Subcutaneous adipose tissue (tissue), 4 donors: ENCODE results near the gene SFXN4. TPM values are rescaled to one million over a fixed set of nuclear protein-coding genes. Genes with fewer than 3 reads are reported as not detected.

Experiments
- total RNA-seq, 4 donors: library from RNA; depleted of rRNA; stranded (reverse); fragments of >200 nt; gene quantifications; one replicate each; pipeline ENCODE4 v1.1.0, GENCODE V29; 2016
- TF ChIP-seq, protein P1 (sequence below): fragments of 450-650 bp; IDR thresholded peaks from one replicate; pipeline ENCODE4 v1.5.1; 2016; ENCODE audit warnings: low read depth, mild to moderate bottlenecking, control low read depth, antibody characterized with exemption, moderate library complexity

SFXN4 gene
- total RNA-seq, 4 donors from 2014 or later, result 14.5 to 20.0 (median 16.2) TPM

DNA sequence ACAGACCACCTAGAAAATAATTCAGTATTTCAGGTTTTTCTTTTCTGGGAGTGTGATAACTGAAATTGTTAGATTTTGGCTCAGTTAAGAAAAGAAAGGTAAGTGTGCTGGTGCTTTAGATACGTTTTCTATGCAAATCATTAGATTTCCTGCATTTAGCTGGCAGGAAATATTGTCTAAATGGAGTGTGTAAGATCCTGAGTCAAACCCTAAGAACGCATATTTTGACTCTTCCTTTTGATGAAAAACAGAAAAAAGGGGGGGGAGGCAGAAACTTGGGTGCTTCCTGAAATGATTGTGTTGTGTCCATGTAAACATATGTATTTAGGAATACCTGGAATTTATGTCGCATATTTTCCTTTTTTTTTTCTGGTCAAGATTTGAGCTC, 43.0 kb upstream of the SFXN4 start:
- TF ChIP-seq, protein P1, sequence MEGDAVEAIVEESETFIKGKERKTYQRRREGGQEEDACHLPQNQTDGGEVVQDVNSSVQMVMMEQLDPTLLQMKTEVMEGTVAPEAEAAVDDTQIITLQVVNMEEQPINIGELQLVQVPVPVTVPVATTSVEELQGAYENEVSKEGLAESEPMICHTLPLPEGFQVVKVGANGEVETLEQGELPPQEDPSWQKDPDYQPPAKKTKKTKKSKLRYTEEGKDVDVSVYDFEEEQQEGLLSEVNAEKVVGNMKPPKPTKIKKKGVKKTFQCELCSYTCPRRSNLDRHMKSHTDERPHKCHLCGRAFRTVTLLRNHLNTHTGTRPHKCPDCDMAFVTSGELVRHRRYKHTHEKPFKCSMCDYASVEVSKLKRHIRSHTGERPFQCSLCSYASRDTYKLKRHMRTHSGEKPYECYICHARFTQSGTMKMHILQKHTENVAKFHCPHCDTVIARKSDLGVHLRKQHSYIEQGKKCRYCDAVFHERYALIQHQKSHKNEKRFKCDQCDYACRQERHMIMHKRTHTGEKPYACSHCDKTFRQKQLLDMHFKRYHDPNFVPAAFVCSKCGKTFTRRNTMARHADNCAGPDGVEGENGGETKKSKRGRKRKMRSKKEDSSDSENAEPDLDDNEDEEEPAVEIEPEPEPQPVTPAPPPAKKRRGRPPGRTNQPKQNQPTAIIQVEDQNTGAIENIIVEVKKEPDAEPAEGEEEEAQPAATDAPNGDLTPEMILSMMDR, result no peak

DNA sequence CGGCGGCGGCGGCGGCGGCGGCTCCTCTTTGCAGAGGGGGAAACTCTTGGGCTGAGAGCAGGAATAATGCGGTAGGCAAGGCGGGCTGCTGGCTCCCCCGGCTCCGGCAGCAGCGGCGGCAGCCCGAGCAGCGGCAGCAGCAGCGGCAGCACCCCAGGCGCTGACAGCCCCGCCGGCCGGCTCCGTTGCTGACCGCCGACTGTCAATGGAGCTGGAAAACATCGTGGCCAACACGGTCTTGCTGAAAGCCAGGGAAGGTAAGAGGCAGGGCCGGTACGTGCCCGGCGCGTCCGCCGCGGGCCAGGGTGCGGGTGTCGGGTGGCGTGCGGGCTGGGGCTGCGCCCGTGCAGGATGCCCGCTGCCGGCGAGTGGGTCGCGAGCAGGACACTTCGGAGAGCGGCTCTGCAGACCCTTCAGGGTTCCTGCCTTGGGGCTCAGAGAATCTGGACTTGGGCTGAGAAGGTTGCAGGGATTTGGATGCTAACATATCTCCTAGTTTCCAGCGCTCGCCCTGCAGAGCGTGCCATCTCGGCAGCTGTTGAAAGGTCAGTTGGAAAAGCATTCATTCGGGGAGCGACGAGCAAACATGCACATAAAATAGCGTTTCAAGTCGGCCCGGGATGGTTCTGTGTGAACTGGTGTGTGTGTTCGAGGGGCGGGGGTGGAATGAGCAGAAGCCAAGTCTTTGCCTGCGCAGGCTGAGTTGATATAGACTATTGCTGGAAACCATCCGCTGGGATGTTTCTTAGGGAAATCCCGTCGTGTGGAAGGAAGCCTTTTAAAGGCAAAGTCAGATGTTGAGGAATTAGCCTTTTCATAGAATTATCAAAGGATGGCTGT, 42.4 kb upstream of the SFXN4 start:
- TF ChIP-seq, protein P1, result no peak

DNA sequence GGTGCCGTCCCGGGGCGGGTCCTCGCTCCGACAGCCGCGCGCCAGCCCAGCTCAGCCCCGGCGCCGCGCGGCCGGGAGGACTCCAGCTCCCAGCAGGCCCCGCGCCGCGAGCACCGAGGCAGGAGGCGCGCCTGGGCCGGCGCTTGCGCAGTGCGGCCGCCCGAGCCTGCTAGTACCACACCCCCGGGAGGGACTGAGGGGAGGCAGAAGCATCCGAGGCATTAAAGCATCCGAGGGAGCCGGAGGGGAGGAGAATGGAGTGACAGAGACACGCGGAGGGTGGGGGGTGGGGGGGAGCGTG, 41.8 kb upstream of the SFXN4 start, which contains the start of gene GRK5:
Gene GRK5, plus strand, starts transcription at position 206 of the 301 bp plus-strand sequence. CDS start 347 bp downstream, outside the sequence.
- TF ChIP-seq, protein P1, result no peak

DNA sequence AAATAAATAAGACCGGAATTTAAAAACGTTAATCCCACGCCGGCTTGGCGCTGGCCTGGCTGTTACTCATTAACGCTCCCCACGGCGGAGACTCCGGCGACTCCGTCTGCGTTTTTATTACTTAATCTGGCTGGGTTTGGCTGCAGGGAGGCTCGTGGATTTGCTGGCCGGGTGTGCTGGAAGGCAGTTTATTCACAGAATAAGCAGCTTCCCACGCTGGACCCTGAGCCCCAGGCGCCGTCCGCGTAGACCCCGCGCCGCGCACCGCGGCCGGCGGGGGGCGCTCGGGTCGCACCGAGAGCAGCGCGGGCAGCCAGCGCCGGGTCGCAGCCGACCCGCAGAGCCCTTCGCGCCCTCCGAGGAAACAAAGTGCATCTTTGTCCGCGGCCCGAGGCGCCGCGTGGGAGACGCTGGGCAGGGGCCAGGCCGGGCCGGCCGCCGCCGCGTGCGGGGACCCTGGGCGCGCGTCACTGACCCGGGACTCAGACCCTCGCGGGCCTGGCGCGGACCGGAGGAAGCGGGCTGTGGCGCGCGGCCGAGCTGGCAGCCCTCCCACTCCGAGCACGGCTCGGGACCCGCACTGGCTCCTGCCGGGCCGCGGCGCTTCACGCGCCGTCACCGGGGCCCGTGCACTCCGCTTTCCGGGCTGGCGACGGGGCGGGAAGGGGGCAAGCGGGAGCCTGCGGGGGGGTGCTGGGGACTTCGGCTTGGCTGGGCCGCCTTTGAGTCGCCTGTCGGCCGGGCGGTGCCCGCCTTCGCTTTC, 41.3 kb upstream of the SFXN4 start:
- TF ChIP-seq, protein P1, result no peak

DNA sequence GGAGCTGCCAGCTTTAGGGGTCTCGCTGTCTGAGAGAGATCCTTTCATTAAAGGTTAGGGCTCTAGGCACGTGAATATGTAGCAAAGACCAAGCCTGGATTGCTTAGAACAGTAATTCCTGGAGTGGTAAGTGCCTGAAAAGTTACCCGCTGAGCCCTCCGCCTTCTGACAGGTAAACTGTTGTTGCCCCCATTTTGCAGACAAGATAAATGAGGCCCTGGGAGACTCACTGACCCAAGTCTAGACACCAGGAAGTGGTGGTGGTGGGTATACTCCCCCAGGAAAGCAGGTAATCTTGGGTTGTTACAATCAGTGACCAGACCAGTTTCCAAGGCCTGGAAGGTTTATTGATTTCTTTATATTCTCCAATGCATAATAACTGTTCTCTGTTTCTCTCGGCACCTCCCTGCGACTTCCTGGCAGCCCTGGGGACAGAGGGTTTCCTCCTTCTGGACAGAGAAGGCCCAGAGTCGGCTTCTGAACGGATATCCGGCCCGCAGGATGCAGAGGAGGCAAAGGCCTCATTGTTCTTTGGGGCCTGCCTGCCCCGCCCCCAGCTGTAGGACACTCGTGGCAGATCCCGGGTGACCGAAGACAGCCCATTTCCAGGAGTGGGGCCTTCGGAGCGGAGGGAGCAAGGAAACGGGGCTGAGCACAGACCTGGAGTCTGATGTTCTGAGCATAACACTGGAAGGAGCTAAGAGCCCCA, 40.5 kb upstream of the SFXN4 start:
- TF ChIP-seq, protein P1, result no peak

DNA sequence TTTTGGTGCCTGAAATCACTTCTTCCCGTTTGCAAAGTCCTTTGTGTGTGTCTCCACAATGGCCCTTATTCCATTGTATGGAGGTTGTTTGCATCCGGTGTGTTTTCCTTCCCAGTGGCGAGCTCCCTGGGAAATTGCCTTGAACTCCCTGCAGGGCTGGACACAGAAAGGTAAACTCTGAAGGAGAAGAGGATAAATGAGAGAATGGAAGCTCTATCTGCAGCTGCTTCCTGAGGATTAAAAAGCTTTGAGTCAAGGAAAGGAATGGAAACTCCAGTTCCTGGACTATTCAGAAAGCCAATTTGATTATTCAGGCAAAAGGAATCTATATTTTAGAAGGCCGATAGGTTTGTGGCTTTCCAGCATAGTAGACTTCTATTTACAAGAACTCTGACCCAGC, 37.5 kb upstream of the SFXN4 start:
- TF ChIP-seq, protein P1, result no peak

DNA sequence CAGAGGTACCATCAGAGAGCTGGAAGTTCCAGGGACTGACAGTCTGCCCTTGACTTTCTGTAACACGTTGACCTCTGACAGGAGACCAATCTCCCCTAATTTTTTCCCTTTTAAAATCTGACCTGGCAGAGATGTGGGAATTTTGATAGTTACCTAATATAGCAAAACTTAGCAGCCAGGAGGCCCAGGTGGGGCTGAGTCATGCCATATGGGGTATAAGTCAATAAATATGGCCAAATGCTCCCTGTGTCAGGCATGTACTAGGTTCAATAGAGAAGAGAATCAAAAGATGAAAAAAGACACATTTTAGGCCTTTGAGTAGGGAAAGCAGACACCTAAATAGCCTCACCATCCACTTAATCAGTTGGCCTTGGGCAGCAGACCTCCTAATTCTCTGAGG, 35.7 kb upstream of the SFXN4 start:
- TF ChIP-seq, protein P1, result no peak
